Measurements from ENCODE around the gene CDC42BPA. TPM values are rescaled to one million over a fixed set of nuclear protein-coding genes. Genes with fewer than 3 reads are reported as not detected.

The CDC42BPA gene
- total and polyA plus RNA-seq, 9 of the 15 experiments (the other 6 are each of a cell fraction or from before 2014, with no cell fraction given): 8.0 to 77.5 (median 52.1) TPM

GRCh38 chr1:227335242-227336020 is 17.1 kb upstream of the CDC42BPA start (continued):
- TF ChIP-seq MGA (IDR thresholded peaks at IDR 0.05): no peak
- peak in 1 of 2 experiments; percentile 84; a peak in 2 of 4 replicates for TF ChIP-seq RCOR1 (IDR thresholded peaks at IDR 0.05; ENCODE audit: borderline replicate concordance in 1 of 2, low read depth in 2 of 2, low read length in 2 of 2)
- peak; percentile 59; the same call in 1 of the 2 replicates for TF ChIP-seq NR2C1 (IDR thresholded peaks at IDR 0.05)
- TF ChIP-seq NR2C1 (tag; IDR thresholded peaks at IDR 0.05): peak; percentile 77
- TF ChIP-seq ZNF277 (CRISPR knock-in tag; IDR thresholded peaks at IDR 0.05; ENCODE audit: borderline replicate concordance): no peak
- no peak for TF ChIP-seq ZNF449 (CRISPR knock-in tag; IDR thresholded peaks at IDR 0.05)
- no peak for TF ChIP-seq FOXJ3 (CRISPR knock-in tag; IDR thresholded peaks at IDR 0.05)
